Heart left ventricle (tissue), 16 donors: Measurements from ENCODE around the gene SAMD15. TPM values are rescaled to one million over a fixed set of nuclear protein-coding genes. Genes with fewer than 3 reads are reported as not detected.

ENCODE experiments used
- ATAC-seq, 4 donors: fragments of 200-7000 bp; cut with Tn5 transposase; one replicate each; pipeline ENCODE4 v1.9.1; 2020 to 2022; ENCODE audit warnings: moderate library complexity in 4 of 4, mild to moderate bottlenecking in 3 of 4, moderate number of reproducible peaks in 1 of 4
- DNase-seq, 5 donors: peaks; one replicate each; pipeline ENCODE4 v3.0.0-alpha.2; 2020
- H3K27ac ChIP-seq, 12 donors: fragments of 200-600 bp; sonication (generic) in 4 of 12; one replicate each; pipeline versions ENCODE4 v1.5.0 to v1.8.0; 2016 to 2022; ENCODE audit warnings: mild to moderate bottlenecking in 2 of 12
- H3K27me3 ChIP-seq, 9 donors: fragments of 200-600 bp; sonication (generic) in 2 of 9; one replicate each; pipeline versions ENCODE4 v1.5.1 to v1.8.0; 2016 to 2022; ENCODE audit warnings: mild to moderate bottlenecking in 3 of 9
- H3K36me3 ChIP-seq, 9 donors: fragments of 200-600 bp; sonication (generic) in 2 of 9; one replicate each; pipeline versions ENCODE4 v1.5.0 to v1.8.0; 2018 to 2022; ENCODE audit warnings: mild to moderate bottlenecking in 2 of 9
- H3K4me1 ChIP-seq, 12 donors: fragments of 200-600 bp; sonication (generic) in 4 of 12; one replicate each; pipeline versions ENCODE4 v1.5.0 to v1.8.0; 2016 to 2022; ENCODE audit warnings: mild to moderate bottlenecking in 3 of 12
- H3K4me3 ChIP-seq, 12 donors: fragments of 200-600 bp; sonication (generic) in 4 of 12; one replicate each; pipeline versions ENCODE4 v1.5.0 to v1.8.0; 2017 to 2022; ENCODE audit warnings: mild to moderate bottlenecking in 9 of 12, moderate library complexity in 4 of 12
- H3K9me3 ChIP-seq, 12 donors: fragments of 200-600 bp; sonication (generic) in 4 of 12; one replicate each; pipeline versions ENCODE4 v1.5.0 to v1.8.0; 2016 to 2022; ENCODE audit warnings: mild to moderate bottlenecking in 1 of 12
- CTCF ChIP-seq, 12 donors: fragments of 200-600 bp; sonication (generic) in 4 of 12; IDR thresholded peaks; one replicate each; pipeline versions ENCODE4 v1.5.0 to v1.8.0; 2018 to 2022; ENCODE audit warnings: antibody characterized with exemption in 12 of 12, mild to moderate bottlenecking in 5 of 12
- POLR2A ChIP-seq, 2 donors: fragments of 450-650 bp; IDR thresholded peaks; one replicate each; pipeline ENCODE4 v1.6.1; 2017; ENCODE audit warnings: antibody characterized with exemption in 2 of 2, mild to moderate bottlenecking in 2 of 2, moderate library complexity in 2 of 2
- WGBS, 4 donors: extraction: QIAGEN DNeasy Blood & Tissue Kit in 2 of 4; methylation state at CpG; one replicate each; pipeline versions ENCODE4 v1.1.5 to v1.1.7; 2013 to 2018; 5-methylcytosine and 5-hydroxymethylcytosine counted together
- intact Hi-C, 10 donors: fragments of 100-400 bp; cut with DNase I; formaldehyde crosslinking; loops; one replicate each; pipeline versions ENCODE4 v1.11.1 to v1.14.2; 2022
- polyA plus RNA-seq, 2 donors: library from polyadenylated mRNA; stranded (reverse); fragments of 200-250 nt; gene quantifications; one replicate each; pipeline ENCODE4 v1.2.3, GENCODE V29; 2013
- total RNA-seq, 9 donors: library from RNA; depleted of rRNA in 2 of 9; stranded (reverse); fragments of >200 nt in 2 of 9; fragmentation: NEBNext Ultra II Directional in 3 of 9; extraction: Animal tissue kit (Norgen Biotek cat#: 25700) in 3 of 9; gene quantifications; one replicate each; pipeline versions ENCODE4 v1.1.0 to v1.2.4, GENCODE V29; 2016 to 2023
- donor health status: ischemic (EF 13 %, LVEDD 7.1; RV severe dilation, severe dysfunction).
- donor health status: healthy with polysubstance abuse.
- donor health status: DM: no; HTN: yes; CAD: no.
- donor health status: DM: no; HTN: no; CAD: no.
- donor health status: ischemic (EF 25% LVEDD 6.9; RV normal size, moderate dysfunction).
- donor health status: ischemic (EF 25% LVEDD 5.7; RV mildly dilated, moderate dysfunction).
- donor health status: healthy.
- donor health status: DM: yes; HTN: yes; CAD: no.
- donor health status: ischemic (EF 35%, LVEDD 5.7; RV mildly dilated, moderate dysfunction).
- donor health status: nonischemic (EF 11% LVEDD 7.7; RV severe dilation, severe dysfunction).
- donor health status: DM: yes; HTN: yes; CAD: no.
- donor health status: PGD.
- donor health status: ischemic (EF 29% LVEDD 5.4; RV normal size, mild dysfunction).
- donor health status: nonischemic (EF 23%, LVEDD 6.1; RV moderate dilation, normal function).

SAMD15 gene
- total and polyA plus RNA-seq, 11 donors = 0.08 to 1.2 (median 0.35) TPM; not detected in 7

DNA sequence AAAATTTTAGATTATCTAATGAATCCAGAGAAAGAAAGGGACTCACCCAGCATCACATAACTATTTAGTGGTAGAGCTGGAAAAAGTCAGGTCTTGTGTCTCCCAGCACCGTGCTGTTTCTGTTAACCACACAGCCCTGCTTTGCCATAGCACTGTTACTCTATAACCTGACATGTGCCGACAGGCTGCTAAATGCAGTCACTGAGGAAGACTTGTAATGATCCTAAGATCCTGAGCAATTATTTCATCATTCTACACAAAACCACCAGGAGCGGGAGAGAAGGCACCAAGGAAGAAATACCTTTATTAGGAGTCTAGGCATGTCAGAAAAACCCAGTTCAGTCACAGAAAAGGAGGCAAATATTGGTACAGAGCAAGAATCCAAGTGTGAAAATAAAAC is 49.2 kb downstream of the SAMD15 start:
- DNase-seq (no peak), ATAC-seq (no peak)
- Histone ChIP-seq H3K27me3 (no peaks in the 10 kb centered on the region), H3K27ac (no peak overlapping the region), H3K36me3 (peaks cover 2 to 100% (median 96%) of the 10 kb centered on the region in 9 donors), H3K4me3 (no peak overlapping the region), H3K9me3 (no peaks in the 10 kb centered on the region), H3K4me1 (no peaks in the 10 kb centered on the region)
- TF ChIP-seq CTCF (IDR thresholded peaks at IDR 0.05) (no peak), POLR2A (IDR thresholded peaks at IDR 0.05) (no peak)
- 89 to 100% (median 96%) methylated on average over 3 of the region's 3 CpGs for WGBS, 4 donors
- intact Hi-C loops = no loop called here

- H3K27ac ChIP-seq = no peak overlapping the region
- peaks cover 0 to 3% (median 0%) of the 10 kb centered on the region in 12 donors for H3K4me1 ChIP-seq
- DNase-seq (no peak), ATAC-seq (no peak)
- H3K4me3 ChIP-seq = no peak overlapping the region
- TF ChIP-seq POLR2A (IDR thresholded peaks at IDR 0.05) (no peak), CTCF (IDR thresholded peaks at IDR 0.05) (no peak)
- peaks cover 0 to 99% (median 90%) of the 10 kb centered on the region in 9 donors for H3K36me3 ChIP-seq
- H3K9me3 ChIP-seq = no peaks in the 10 kb centered on the region
- WGBS, 4 donors = 98 to 99% (median 98%) methylated on average over 3 of the region's 3 CpGs
- H3K27me3 ChIP-seq = no peaks in the 10 kb centered on the region
- intact Hi-C loops = no loop called here
These were observed 58.9 kb downstream of the SAMD15 start for GRCh38 chr14:77436042-77436441.

DNA sequence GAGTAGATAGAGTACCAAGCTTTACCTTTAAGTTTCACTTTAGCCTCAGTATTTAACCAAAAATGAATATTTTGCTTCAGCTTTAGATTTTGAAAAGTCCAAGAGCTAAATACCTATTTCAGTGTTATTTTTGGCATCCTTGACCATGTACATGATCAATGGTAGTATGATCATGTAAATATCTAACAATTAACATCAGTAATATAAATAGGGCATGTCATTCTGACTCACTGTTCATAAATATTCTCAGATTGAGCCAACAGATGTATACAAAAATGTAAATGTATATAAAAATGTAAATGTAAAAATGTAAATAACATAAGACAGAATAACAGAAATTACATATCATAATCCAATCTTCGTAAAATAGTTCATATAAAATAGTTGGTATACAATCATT is 61.4 kb downstream of the SAMD15 start:
- no peak for TF ChIP-seq POLR2A (IDR thresholded peaks at IDR 0.05)
- no peak for TF ChIP-seq CTCF (IDR thresholded peaks at IDR 0.05)
- Histone ChIP-seq H3K9me3 (no peaks in the 10 kb centered on the region), H3K4me3 (no peak overlapping the region), H3K36me3 (peaks cover 0 to 99% (median 91%) of the 10 kb centered on the region in 9 donors), H3K27me3 (no peaks in the 10 kb centered on the region), H3K4me1 (peaks cover 0 to 16% (median 0%) of the 10 kb centered on the region in 12 donors), H3K27ac (no peak overlapping the region)
- intact Hi-C loops = no loop called here
- DNase-seq (no peak), ATAC-seq (no peak)
- WGBS, 4 donors = 99 to 100% (median 99%) methylated on average over 1 of the region's 1 CpG

- H3K27me3 ChIP-seq = no peaks in the 10 kb centered on the region
- H3K27ac ChIP-seq = no peak overlapping the region
- H3K4me3 ChIP-seq = no peak overlapping the region
- ATAC-seq (no peak), DNase-seq (no peak)
- TF ChIP-seq POLR2A (IDR thresholded peaks at IDR 0.05) (no peak), CTCF (IDR thresholded peaks at IDR 0.05) (no peak)
- H3K36me3 ChIP-seq = peaks cover 0 to 100% (median 91%) of the 10 kb centered on the region in 9 donors
- H3K4me1 ChIP-seq = peaks cover 0 to 16% (median 0%) of the 10 kb centered on the region in 12 donors
- H3K9me3 ChIP-seq = no peaks in the 10 kb centered on the region
- intact Hi-C loops = no loop called here
- WGBS, 4 donors = 92 to 96% (median 94%) methylated on average over 4 of the region's 4 CpGs
These were observed 62.7 kb downstream of the SAMD15 start for GRCh38 chr14:77439861-77440260.

Other genes with a start within 250 kb of the SAMD15 start
- under 1 TPM in 1 of 9 donors, not detected in 8; 0.12 TPM for gene ZDHHC22, start 235.6 kb upstream of the SAMD15 start, total RNA-seq
- not detected for gene ZDHHC22, start 235.6 kb upstream of the SAMD15 start, polyA plus RNA-seq
- gene TMEM63C, start 195.6 kb upstream of the SAMD15 start, total RNA-seq = 1 to 10 TPM in 6 of 9 donors, under 1 TPM in 2, not detected in 1; 0.48 to 3.7 (median 1.7) TPM
- 1 to 10 TPM in 1 of 2 donors, under 1 TPM in 1; 0.01 to 4.0 TPM for gene TMEM63C, start 195.6 kb upstream of the SAMD15 start, polyA plus RNA-seq
- gene NGB, start 106.2 kb upstream of the SAMD15 start, total RNA-seq = not detected
- not detected for gene NGB, start 106.2 kb upstream of the SAMD15 start, polyA plus RNA-seq
- 10 to 100 TPM in 8 of 9 donors, 1 to 10 TPM in 1; 7.3 to 27.6 (median 15.3) TPM for gene POMT2, start 56.5 kb upstream of the SAMD15 start, total RNA-seq
- gene POMT2, start 56.5 kb upstream of the SAMD15 start, polyA plus RNA-seq = 10 to 100 TPM in 1 of 2 donors, 1 to 10 TPM in 1; 7.0 to 17.9 TPM
- gene GSTZ1, start 56.3 kb upstream of the SAMD15 start, total RNA-seq = 10 to 100 TPM in 7 of 9 donors, 1 to 10 TPM in 2; 7.7 to 27.7 (median 13.7) TPM
- gene GSTZ1, start 56.3 kb upstream of the SAMD15 start, polyA plus RNA-seq = 10 to 100 TPM; 11.5 to 13.6 TPM
- gene TMED8, start 285 bp upstream of the SAMD15 start, total RNA-seq = 1 to 10 TPM; 5.2 to 9.5 (median 7.8) TPM
- gene TMED8, start 285 bp upstream of the SAMD15 start, polyA plus RNA-seq = 1 to 10 TPM; 1.5 to 5.0 TPM
- gene NOXRED1, start 46.1 kb downstream of the SAMD15 start, total RNA-seq = under 1 TPM in 4 of 9 donors, not detected in 5; 0.15 to 0.32 (median 0.28) TPM
- not detected for gene NOXRED1, start 46.1 kb downstream of the SAMD15 start, polyA plus RNA-seq
- 10 to 100 TPM in 8 of 9 donors, 1 to 10 TPM in 1; 9.7 to 18.4 (median 14.4) TPM for gene VIPAS39, start 80.2 kb downstream of the SAMD15 start, total RNA-seq
- gene VIPAS39, start 80.2 kb downstream of the SAMD15 start, polyA plus RNA-seq = 10 to 100 TPM in 1 of 2 donors, 1 to 10 TPM in 1; 6.6 to 13.5 TPM
- 100 to 1,000 TPM; 112 to 210 (median 152) TPM for gene AHSA1, start 80.7 kb downstream of the SAMD15 start, total RNA-seq
- gene AHSA1, start 80.7 kb downstream of the SAMD15 start, polyA plus RNA-seq = 100 to 1,000 TPM; 137 to 256 TPM
- 1 to 10 TPM in 1 of 9 donors, not detected in 8; 1.3 TPM for gene ISM2, start 121.4 kb downstream of the SAMD15 start, total RNA-seq
- gene ISM2, start 121.4 kb downstream of the SAMD15 start, polyA plus RNA-seq = not detected
- gene SPTLC2, start 239.3 kb downstream of the SAMD15 start, total RNA-seq = 10 to 100 TPM in 8 of 9 donors, 1 to 10 TPM in 1; 8.2 to 25.2 (median 11.2) TPM
- 10 to 100 TPM in 1 of 2 donors, 1 to 10 TPM in 1; 3.8 to 12.0 TPM for gene SPTLC2, start 239.3 kb downstream of the SAMD15 start, polyA plus RNA-seq